HEK293 (cell line): ENCODE results near the gene MAPKAPK3.

Experiments used
- CTCF ChIA-PET: fragments of 350-600 bp; formaldehyde crosslinking; extraction: SDS; loops from one replicate; lab custom pipeline; 2021; ENCODE audit warnings: antibody characterized with exemption; lab: Yijun Ruan, JAX
- POLR2A ChIA-PET: fragments of 300-600 bp; formaldehyde crosslinking; extraction: SDS; loops from one replicate; lab custom pipeline; 2020; ENCODE audit warnings: antibody characterized with exemption, inconsistent platforms; lab: Yijun Ruan, JAX
- H3K27ac ChIP-seq: fragments of 200-500 bp; sonication (Bioruptor generic); 2 replicates; pipeline ENCODE4 v1.5.1; 2014; ENCODE audit warnings: low read depth, low read length, control low read depth, inconsistent platforms; ENCODE audit errors: extremely low read depth
- H3K36me3 ChIP-seq, 2 experiments: fragments of 200-500 bp in 1 of 2; sonication (Bioruptor generic) in 1 of 2; 1 replicate in 1 of 2; 2 replicates in 1 of 2; pipeline ENCODE4 v1.5.1; 2014 to 2017; ENCODE audit warnings: inconsistent platforms in 2 of 2, low read length in 2 of 2; ENCODE audit not compliant: control insufficient read depth in 2 of 2, insufficient read depth in 1 of 2
- H3K4me1 ChIP-seq: fragments of 200-500 bp; sonication (Bioruptor generic); 2 replicates; pipeline ENCODE4 v1.5.1; 2014; ENCODE audit warnings: mild to moderate bottlenecking, low read length, inconsistent platforms; ENCODE audit not compliant: control insufficient read depth, insufficient read depth
- H3K4me3 ChIP-seq: 2 replicates; pipeline ENCODE4 v1.5.1; 2011; ENCODE audit warnings: low read depth, mild to moderate bottlenecking, control low read depth, low read length, moderate library complexity
- H3K9me3 ChIP-seq: fragments of 200-500 bp; sonication (Bioruptor generic); 2 replicates; pipeline ENCODE4 v1.5.1; 2014; ENCODE audit warnings: low read depth, low read length, inconsistent platforms; ENCODE audit not compliant: control insufficient read depth, insufficient read depth
- EGR2 ChIP-seq: fragments of 450-650 bp; formaldehyde crosslinking; IDR thresholded peaks from 2 replicates; pipeline ENCODE4 v1.5.1; 2016; ENCODE audit warnings: low read depth, missing biosample characterization, missing genetic modification characterization
- ELK4 ChIP-seq: IDR thresholded peaks from 2 replicates; pipeline ENCODE4 v1.6.1; 2011; ENCODE audit warnings: mild to moderate bottlenecking, low read depth, low read length, borderline replicate concordance
- GLIS2 ChIP-seq: fragments of 450-650 bp; formaldehyde crosslinking; IDR thresholded peaks from 2 replicates; pipeline ENCODE4 v1.5.1; 2016; ENCODE audit warnings: missing biosample characterization, missing genetic modification characterization
- KLF17 ChIP-seq: fragments of 450-650 bp; formaldehyde crosslinking; IDR thresholded peaks from 2 replicates; pipeline ENCODE4 v1.5.1; 2016; ENCODE audit warnings: missing biosample characterization, missing genetic modification characterization
- MEIS1 ChIP-seq: sonication (generic); formaldehyde crosslinking; IDR thresholded peaks from 2 replicates; pipeline ENCODE4 v1.8.1; 2022; ENCODE audit warnings: missing genetic modification reagents, mild to moderate bottlenecking, borderline replicate concordance
- MYNN ChIP-seq: fragments of 450-650 bp; formaldehyde crosslinking; IDR thresholded peaks from 2 replicates; pipeline ENCODE4 v1.5.1; 2016; ENCODE audit warnings: missing biosample characterization, missing genetic modification characterization, borderline replicate concordance
- SCRT2 ChIP-seq: fragments of 450-650 bp; formaldehyde crosslinking; IDR thresholded peaks from 2 replicates; pipeline ENCODE4 v1.5.1; 2016; ENCODE audit warnings: missing biosample characterization, missing genetic modification characterization
- YY1 ChIP-seq: fragments of 450-650 bp; formaldehyde crosslinking; IDR thresholded peaks from 2 replicates; pipeline ENCODE4 v1.5.1; 2018; ENCODE audit warnings: missing biosample characterization, missing genetic modification characterization
- ZBTB10 ChIP-seq: fragments of 450-650 bp; formaldehyde crosslinking; IDR thresholded peaks from 2 replicates; pipeline ENCODE4 v1.5.1; 2016; ENCODE audit warnings: missing biosample characterization, missing genetic modification characterization
- ZBTB48 ChIP-seq: fragments of 450-650 bp; formaldehyde crosslinking; IDR thresholded peaks from 2 replicates; pipeline ENCODE4 v1.5.1; 2016; ENCODE audit warnings: missing biosample characterization, missing genetic modification characterization
- ZFP41 ChIP-seq: fragments of 450-650 bp; formaldehyde crosslinking; IDR thresholded peaks from 2 replicates; pipeline ENCODE4 v1.5.1; 2016; ENCODE audit warnings: missing biosample characterization, missing genetic modification characterization, borderline replicate concordance
- ZNF121 ChIP-seq: fragments of 450-650 bp; formaldehyde crosslinking; IDR thresholded peaks from 2 replicates; pipeline ENCODE4 v1.5.1; 2016; ENCODE audit warnings: missing biosample characterization, missing genetic modification characterization
- ZNF133 ChIP-seq: fragments of 450-650 bp; formaldehyde crosslinking; IDR thresholded peaks from 2 replicates; pipeline ENCODE4 v1.5.1; 2016; ENCODE audit warnings: missing biosample characterization, missing genetic modification characterization
- ZNF155 ChIP-seq: fragments of 450-650 bp; formaldehyde crosslinking; IDR thresholded peaks from 2 replicates; pipeline ENCODE4 v1.5.1; 2016; ENCODE audit warnings: missing biosample characterization, missing genetic modification characterization
- ZNF184 ChIP-seq: fragments of 450-650 bp; IDR thresholded peaks from 2 replicates; pipeline ENCODE4 v1.5.1; 2018; ENCODE audit warnings: missing biosample characterization, mild to moderate bottlenecking, missing genetic modification characterization
- ZNF280D ChIP-seq: fragments of 450-650 bp; formaldehyde crosslinking; IDR thresholded peaks from 2 replicates; pipeline ENCODE4 v1.5.1; 2016; ENCODE audit warnings: missing biosample characterization, missing genetic modification characterization
- ZNF302 ChIP-seq: fragments of 450-650 bp; formaldehyde crosslinking; IDR thresholded peaks from 2 replicates; pipeline ENCODE4 v1.5.1; 2016; ENCODE audit warnings: missing biosample characterization, missing genetic modification characterization, low read depth
- ZNF324 ChIP-seq: fragments of 450-650 bp; formaldehyde crosslinking; IDR thresholded peaks from 2 replicates; pipeline ENCODE4 v1.5.1; 2016; ENCODE audit warnings: missing biosample characterization, missing genetic modification characterization
- ZNF335 ChIP-seq: fragments of 450-650 bp; formaldehyde crosslinking; conservative IDR thresholded peaks from 2 replicates; pipeline ENCODE4 v1.5.1; 2016; ENCODE audit warnings: missing biosample characterization, missing genetic modification characterization
- ZNF391 ChIP-seq: fragments of 450-650 bp; formaldehyde crosslinking; IDR thresholded peaks from 2 replicates; pipeline ENCODE4 v1.5.1; 2016; ENCODE audit warnings: low read depth, missing biosample characterization, missing genetic modification characterization, borderline replicate concordance
- ZNF394 ChIP-seq: fragments of 450-650 bp; formaldehyde crosslinking; IDR thresholded peaks from 2 replicates; pipeline ENCODE4 v1.5.1; 2016; ENCODE audit warnings: missing biosample characterization, missing genetic modification characterization, mild to moderate bottlenecking, moderate library complexity, borderline replicate concordance
- ZNF600 ChIP-seq: fragments of 450-650 bp; formaldehyde crosslinking; IDR thresholded peaks from 2 replicates; pipeline ENCODE4 v1.5.1; 2016; ENCODE audit warnings: missing biosample characterization, missing genetic modification characterization
- ZNF701 ChIP-seq: fragments of 450-650 bp; formaldehyde crosslinking; IDR thresholded peaks from 2 replicates; pipeline ENCODE4 v1.5.1; 2016; ENCODE audit warnings: missing biosample characterization, missing genetic modification characterization
- ZNF704 ChIP-seq: fragments of 450-650 bp; formaldehyde crosslinking; IDR thresholded peaks from 2 replicates; pipeline ENCODE4 v1.5.1; 2016; ENCODE audit warnings: missing biosample characterization, missing genetic modification characterization

The MAPKAPK3 gene

GRCh38 chr3:50567386-50568167 is 49.4 kb upstream of the MAPKAPK3 start, which contains the start of gene C3orf18 (continued):
- TF ChIP-seq ZNF391 (tag by site-specific recombination), result no peak
- no peak for TF ChIP-seq ZFP41 (tag by site-specific recombination)
- TF ChIP-seq, all 188 proteins: peak for 0

GRCh38 chr3:50568947-50569749 is 47.8 kb upstream of the MAPKAPK3 start, which contains the start of gene HEMK1:
Gene HEMK1 (plus strand): TSS chr3:50569522. CDS start chr3:50571105, 1,583 bp downstream.
- H3K4me3 ChIP-seq, result peak within 1 kb of the TSS; percentile 53
- peak within 1 kb of the TSS; percentile 44; the same call in 1 of the 2 replicates for H3K27ac ChIP-seq
- CTCF ChIA-PET, result interaction anchor here (1.6 to 6.0 kb wide), 3 partner anchors 20 to 45 kb away, joined by 3 to 139 read pairs (median 7); partner anchors contain the start of genes CISH and MAPKAPK3
- no peaks in the 10 kb centered on the region for H3K9me3 ChIP-seq
- peaks cover 0 to 20% of the 10 kb centered on the region in 2 experiments; a peak in 1 of 3 replicates for H3K36me3 ChIP-seq
- POLR2A ChIA-PET, result interaction anchor here (0.6 to 2.7 kb wide), 14 partner anchors 8 to 1389 kb away, joined by 3 to 25 read pairs (median 6); partner anchors contain the start of genes CISH, CYB561D2, HYAL3 and MANF
- no peaks in the 10 kb centered on the region; the same call in 1 of the 2 replicates for H3K4me1 ChIP-seq
- TF ChIP-seq ZNF394 (tag by site-specific recombination) (peak; percentile 83), ZBTB10 (tag by site-specific recombination) (peak; percentile 58), SCRT2 (tag by site-specific recombination) (0 out of 2 replicates have a peak, but pooled peaks have one; percentile 11), ZNF121 (tag by site-specific recombination) (peak; percentile 33; the same call in 1 of the 2 replicates), ZNF335 (tag by site-specific recombination) (peak; percentile 87), MYNN (tag by site-specific recombination) (no peak; the same call in 1 of the 2 replicates), ELK4 (0 out of 2 replicates have a peak, but pooled peaks have one; percentile 46), YY1 (tag by site-specific recombination) (peak; percentile 68), ZNF701 (tag by site-specific recombination) (no peak), KLF17 (tag by site-specific recombination) (peak; percentile 94), ZNF184 (tag by site-specific recombination) (0 out of 2 replicates have a peak, but pooled peaks have one; percentile 40), EGR2 (peak; percentile 69), ZBTB48 (tag by site-specific recombination) (peak; percentile 91), MEIS1 (CRISPR knock-in tag) (no peak), ZNF324 (peak; percentile 98), ZNF155 (tag by site-specific recombination) (no peak), ZNF133 (no peak), ZNF600 (tag by site-specific recombination) (peak; percentile 91), ZNF302 (tag by site-specific recombination) (no peak), ZNF704 (no peak), ZNF280D (tag by site-specific recombination) (no peak), GLIS2 (tag by site-specific recombination) (peak; percentile 94)
